Esophagus muscularis mucosa (tissue), 3 donors: Measurements from ENCODE around the gene PLGRKT.

Experiments used
- CTCF ChIP-seq, 3 experiments: fragments of 200-600 bp in 2 of 3; fragments of 450-650 bp in 1 of 3; sonication (generic) in 2 of 3; IDR thresholded peaks; one replicate each; pipeline ENCODE4 v1.5.1; 2017 to 2019; ENCODE audit warnings: antibody characterized with exemption in 3 of 3, mild to moderate bottlenecking in 2 of 3, moderate library complexity in 1 of 3
- POLR2A ChIP-seq: fragments of 450-650 bp; IDR thresholded peaks from one replicate; pipeline ENCODE4 v1.6.1; 2017; ENCODE audit warnings: antibody characterized with exemption, moderate library complexity, mild to moderate bottlenecking, low read depth
- POLR2AphosphoS5 ChIP-seq, 2 donors: sonication (generic); formaldehyde crosslinking; IDR thresholded peaks; one replicate each; pipeline ENCODE4 v1.6.1; 2017; ENCODE audit warnings: antibody characterized with exemption in 2 of 2

GRCh38 chr9:5449521-5450358 is 12.0 kb upstream of the PLGRKT start:
- TF ChIP-seq CTCF (IDR thresholded peaks at IDR 0.05) = no peak
- no peak for TF ChIP-seq POLR2A
- no peak for TF ChIP-seq POLR2AphosphoS5 (IDR thresholded peaks at IDR 0.05)
